H9 (cell line): ENCODE results near the gene AFG1L. TPM values are rescaled to one million over a fixed set of nuclear protein-coding genes. Genes with fewer than 3 reads are reported as not detected.
"Not testable (repeated sequence)": the region's sequence is repeated elsewhere in the genome, so short reads cannot be mapped to it uniquely, and the experiment has no call there.

Experiments
- DNase-seq: peaks from one replicate; pipeline ENCODE4 v3.0.0-alpha.2; 2017
- H2AFZ ChIP-seq: one replicate; pipeline ENCODE4 v1.6.1; 2013; ENCODE audit warnings: mild to moderate bottlenecking, low read length, control low read depth, moderate library complexity
- H2AK5ac ChIP-seq: 2 replicates; pipeline ENCODE4 v1.6.1; 2013; ENCODE audit warnings: low read length, control low read depth, mixed read lengths; ENCODE audit not compliant: insufficient read length
- H2BK120ac ChIP-seq: one replicate; pipeline ENCODE4 v1.6.1; 2013; ENCODE audit warnings: low read depth, mild to moderate bottlenecking, low read length, control low read depth, inconsistent platforms; ENCODE audit not compliant: poor library complexity, severe bottlenecking
- H2BK12ac ChIP-seq: 2 replicates; pipeline ENCODE4 v1.6.1; 2013; ENCODE audit warnings: low read length, control low read depth, mixed read lengths, low read depth; ENCODE audit not compliant: insufficient read length
- H2BK15ac ChIP-seq: 2 replicates; pipeline ENCODE4 v1.6.1; 2013; ENCODE audit warnings: low read depth, low read length, control low read depth
- H2BK20ac ChIP-seq: one replicate; pipeline ENCODE4 v1.6.1; 2013; ENCODE audit warnings: low read depth, mild to moderate bottlenecking, low read length, control low read depth, inconsistent platforms; ENCODE audit not compliant: poor library complexity, severe bottlenecking
- H2BK5ac ChIP-seq: 2 replicates; pipeline ENCODE4 v1.6.1; 2013; ENCODE audit warnings: low read length, control low read depth, mixed read lengths; ENCODE audit not compliant: insufficient read length
- H3K14ac ChIP-seq: 2 replicates; pipeline ENCODE4 v1.6.1; 2013; ENCODE audit warnings: low read length, control low read depth; ENCODE audit not compliant: insufficient read depth
- H3K18ac ChIP-seq: 2 replicates; pipeline ENCODE4 v1.6.1; 2013; ENCODE audit warnings: low read depth, mild to moderate bottlenecking, mixed read lengths, low read length, control low read depth; ENCODE audit not compliant: insufficient read length
- H3K23ac ChIP-seq: 2 replicates; pipeline ENCODE4 v1.6.1; 2013; ENCODE audit warnings: low read length, control low read depth, mixed read lengths, low read depth; ENCODE audit not compliant: insufficient read length
- H3K23me2 ChIP-seq: 2 replicates; pipeline ENCODE4 v1.6.1; 2013; ENCODE audit warnings: low read depth, mild to moderate bottlenecking, mixed read lengths, low read length, control low read depth; ENCODE audit not compliant: insufficient read length, poor library complexity, severe bottlenecking
- H3K27ac ChIP-seq: 2 replicates; pipeline ENCODE4 v1.5.1; 2013; ENCODE audit warnings: low read length, control low read depth, mixed read lengths, low read depth; ENCODE audit not compliant: insufficient read length
- H3K27me3 ChIP-seq: 2 replicates; pipeline ENCODE4 v1.6.1; 2013; ENCODE audit warnings: low read length, control low read depth, inconsistent platforms; ENCODE audit not compliant: insufficient read depth
- H3K4ac ChIP-seq: 2 replicates; pipeline ENCODE4 v1.6.1; 2013; ENCODE audit warnings: low read depth, mild to moderate bottlenecking, control low read depth, inconsistent platforms, low read length, moderate library complexity
- H3K4me1 ChIP-seq: 2 replicates; pipeline ENCODE4 v1.6.1; 2013; ENCODE audit warnings: low read length, control low read depth, inconsistent platforms; ENCODE audit not compliant: insufficient read depth
- H3K4me2 ChIP-seq: 2 replicates; pipeline ENCODE4 v1.6.1; 2013; ENCODE audit warnings: low read length, control low read depth, mixed read lengths; ENCODE audit not compliant: insufficient read length, insufficient read depth
- H3K56ac ChIP-seq: 2 replicates; pipeline ENCODE4 v1.6.1; 2013; ENCODE audit warnings: low read depth, mild to moderate bottlenecking, mixed read lengths, low read length, control low read depth; ENCODE audit not compliant: insufficient read length
- H3K79me1 ChIP-seq: 2 replicates; pipeline ENCODE4 v1.6.1; 2013; ENCODE audit warnings: low read depth, mild to moderate bottlenecking, moderate library complexity, low read length, control low read depth, inconsistent platforms; ENCODE audit not compliant: insufficient read depth, poor library complexity, severe bottlenecking
- H3K79me2 ChIP-seq: 2 replicates; pipeline ENCODE4 v1.6.1; 2013; ENCODE audit warnings: low read length, control low read depth, inconsistent platforms; ENCODE audit not compliant: insufficient read depth
- H3K9ac ChIP-seq: 2 replicates; pipeline ENCODE4 v1.6.1; 2013; ENCODE audit warnings: low read length, control low read depth, mixed read lengths; ENCODE audit not compliant: insufficient read length; ENCODE audit errors: extremely low read depth
- H3K9me3 ChIP-seq: one replicate; pipeline ENCODE4 v1.6.1; 2013; ENCODE audit warnings: low read depth, low read length, inconsistent platforms; ENCODE audit not compliant: control insufficient read depth
- H3T11ph ChIP-seq: one replicate; pipeline ENCODE4 v1.6.1; 2013; ENCODE audit warnings: mild to moderate bottlenecking, low read length, control low read depth, inconsistent platforms
- H4K20me1 ChIP-seq: one replicate; pipeline ENCODE4 v1.6.1; 2013; ENCODE audit not compliant: control insufficient read depth, insufficient read length, insufficient read depth
- H4K5ac ChIP-seq: 2 replicates; pipeline ENCODE4 v1.6.1; 2013; ENCODE audit warnings: low read depth, mild to moderate bottlenecking, mixed read lengths, low read length, control low read depth; ENCODE audit not compliant: insufficient read length
- H4K8ac ChIP-seq: replicated peaks from 2 replicates; pipeline ENCODE4 v1.6.1; 2013; ENCODE audit warnings: low read length, control low read depth, mixed read lengths, low read depth; ENCODE audit not compliant: insufficient read length
- H4K91ac ChIP-seq: 2 replicates; pipeline ENCODE4 v1.6.1; 2013; ENCODE audit warnings: low read depth, mild to moderate bottlenecking, moderate library complexity, mixed read lengths, low read length, control low read depth; ENCODE audit not compliant: insufficient read length
- H3K27ac Mint-ChIP-seq, 3 experiments: 2 replicates in 2 of 3; 3 replicates in 1 of 3; pipeline ENCODE4 v1.8.0; 2020 to 2021; ENCODE audit warnings: mixed read lengths in 3 of 3, mild to moderate bottlenecking in 1 of 3, moderate library complexity in 1 of 3
- H3K27me3 Mint-ChIP-seq: 2 replicates; pipeline ENCODE4 v1.8.0; 2021; ENCODE audit warnings: low read depth, mild to moderate bottlenecking, moderate library complexity, mixed read lengths
- H3K36me3 Mint-ChIP-seq, 3 experiments: 2 replicates in 2 of 3; 3 replicates in 1 of 3; pipeline ENCODE4 v1.8.0; 2020 to 2021; ENCODE audit warnings: low read depth in 3 of 3, mixed read lengths in 3 of 3; ENCODE audit not compliant: insufficient read depth in 1 of 3
- H3K4me1 Mint-ChIP-seq, 2 experiments: 2 replicates each; pipeline ENCODE4 v1.8.0; 2020; ENCODE audit warnings: mixed read lengths in 2 of 2
- H3K4me3 Mint-ChIP-seq, 2 experiments: 2 replicates in 1 of 2; 3 replicates in 1 of 2; pipeline ENCODE4 v1.8.0; 2020 to 2021; ENCODE audit warnings: mild to moderate bottlenecking in 2 of 2, mixed read lengths in 2 of 2, moderate library complexity in 1 of 2
- H3K9me3 Mint-ChIP-seq, 2 experiments: 2 replicates in 1 of 2; 3 replicates in 1 of 2; pipeline ENCODE4 v1.8.0; 2020; ENCODE audit warnings: mild to moderate bottlenecking in 2 of 2, mixed read lengths in 2 of 2, moderate library complexity in 1 of 2
- WGBS: extraction: QIAGEN DNeasy Blood & Tissue Kit; methylation state at CpG from one replicate; pipeline ENCODE4 v1.1.7; 2013; ENCODE audit warnings: missing lambda C conversion rate, low lambda C conversion rate, mixed read lengths; ENCODE audit not compliant: insufficient read length; ENCODE audit errors: extremely low coverage; 5-methylcytosine and 5-hydroxymethylcytosine counted together
- total RNA-seq: library from RNA; stranded (reverse); gene quantifications from 2 replicates; pipeline ENCODE4 v1.2.1, GENCODE V29; 2021
- TF ChIP-seq, protein P1 (sequence below): fragments of 200-600 bp; sonication (generic); conservative IDR thresholded peaks from 3 replicates; pipeline ENCODE4 v1.8.0; 2021; ENCODE audit warnings: antibody characterized with exemption, mild to moderate bottlenecking

The AFG1L gene
- total RNA-seq, 1 experiment from 2014 or later = 4.7 TPM

- Mint-ChIP-seq H3K27me3 (no peaks in the 10 kb centered on the region), H3K27ac (no peak overlapping the region), H3K36me3 (peaks cover 5 to 13% (median 5%) of the 10 kb centered on the region in 3 experiments; a peak in 3 of 7 replicates), H3K4me3 (no peak overlapping the region), H3K9me3 (peaks cover 0 to 2% of the 10 kb centered on the region in 2 experiments; a peak in 1 of 5 replicates), H3K4me1 (peaks cover 0 to 11% of the 10 kb centered on the region in 2 experiments; a peak in 2 of 4 replicates)
- Histone ChIP-seq H3K23me2 (no peaks in the 10 kb centered on the region), H2AK5ac (no peak overlapping the region), H2BK20ac (no peak overlapping the region), H3K4ac (no peak overlapping the region), H2AFZ (no peak overlapping the region), H3T11ph (no peak overlapping the region), H3K4me1 (no peaks in the 10 kb centered on the region), H3K9ac (no peak overlapping the region), H4K20me1 (no peaks in the 10 kb centered on the region), H3K18ac (no peak overlapping the region), H3K4me2 (no peak overlapping the region), H2BK5ac (no peak overlapping the region), H3K79me1 (no peaks in the 10 kb centered on the region), H2BK12ac (no peak overlapping the region), H4K5ac (no peak overlapping the region), H3K9me3 (no peaks in the 10 kb centered on the region), H4K91ac (no peak overlapping the region), H4K8ac (no peak overlapping the region), H3K27me3 (no peaks in the 10 kb centered on the region), H2BK120ac (no peak overlapping the region), H3K23ac (no peak overlapping the region), H2BK15ac (no peak overlapping the region), H3K56ac (no peak overlapping the region), H3K79me2 (no peaks in the 10 kb centered on the region), H3K27ac (no peak overlapping the region), H3K14ac (no peak overlapping the region)
- no peak for DNase-seq
- TF ChIP-seq, protein P1, sequence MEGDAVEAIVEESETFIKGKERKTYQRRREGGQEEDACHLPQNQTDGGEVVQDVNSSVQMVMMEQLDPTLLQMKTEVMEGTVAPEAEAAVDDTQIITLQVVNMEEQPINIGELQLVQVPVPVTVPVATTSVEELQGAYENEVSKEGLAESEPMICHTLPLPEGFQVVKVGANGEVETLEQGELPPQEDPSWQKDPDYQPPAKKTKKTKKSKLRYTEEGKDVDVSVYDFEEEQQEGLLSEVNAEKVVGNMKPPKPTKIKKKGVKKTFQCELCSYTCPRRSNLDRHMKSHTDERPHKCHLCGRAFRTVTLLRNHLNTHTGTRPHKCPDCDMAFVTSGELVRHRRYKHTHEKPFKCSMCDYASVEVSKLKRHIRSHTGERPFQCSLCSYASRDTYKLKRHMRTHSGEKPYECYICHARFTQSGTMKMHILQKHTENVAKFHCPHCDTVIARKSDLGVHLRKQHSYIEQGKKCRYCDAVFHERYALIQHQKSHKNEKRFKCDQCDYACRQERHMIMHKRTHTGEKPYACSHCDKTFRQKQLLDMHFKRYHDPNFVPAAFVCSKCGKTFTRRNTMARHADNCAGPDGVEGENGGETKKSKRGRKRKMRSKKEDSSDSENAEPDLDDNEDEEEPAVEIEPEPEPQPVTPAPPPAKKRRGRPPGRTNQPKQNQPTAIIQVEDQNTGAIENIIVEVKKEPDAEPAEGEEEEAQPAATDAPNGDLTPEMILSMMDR = no peak
- WGBS = no CpG with 5 or more reads among the region's 2 CpGs
These were observed 9.8 kb downstream of the AFG1L start for GRCh38 chr6:108304646-108305045.

DNA sequence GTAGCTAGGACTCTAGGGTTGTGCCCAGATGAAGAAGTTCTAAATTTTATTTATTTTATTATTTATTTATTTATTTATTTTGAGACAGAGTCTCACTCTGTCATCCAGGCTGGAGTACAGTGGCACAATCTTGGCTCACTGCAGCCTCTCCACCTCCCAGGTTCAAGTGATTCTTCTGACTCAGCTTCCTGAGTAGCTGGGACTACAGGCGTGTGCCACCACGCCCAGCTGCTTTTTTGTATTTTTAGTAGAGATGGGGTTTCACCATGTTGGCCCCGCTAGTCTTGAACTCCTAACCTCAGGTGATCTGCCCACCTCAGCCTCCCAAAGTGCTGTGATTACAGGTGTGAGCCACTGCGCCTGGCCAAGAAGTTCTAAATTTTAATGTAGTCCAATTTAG is 13.8 kb downstream of the AFG1L start:
- not testable (repeated sequence) for H2BK120ac ChIP-seq, DNase-seq, H3K4ac ChIP-seq, H3K9me3 Mint-ChIP-seq, H3K79me1 ChIP-seq, H2BK12ac ChIP-seq, H2BK5ac ChIP-seq, H2AFZ ChIP-seq, H3K27ac ChIP-seq, H3K18ac ChIP-seq, H3K9ac ChIP-seq, H3K4me2 ChIP-seq, H3T11ph ChIP-seq, H3K27me3 Mint-ChIP-seq, H2BK20ac ChIP-seq, H4K91ac ChIP-seq, H3K36me3 Mint-ChIP-seq, H3K56ac ChIP-seq, H3K4me1 ChIP-seq, H3K27ac Mint-ChIP-seq, H3K4me3 Mint-ChIP-seq, H3K79me2 ChIP-seq, H3K23me2 ChIP-seq, H2AK5ac ChIP-seq, H3K23ac ChIP-seq, H4K8ac ChIP-seq, H3K9me3 ChIP-seq, H4K5ac ChIP-seq, H2BK15ac ChIP-seq, H4K20me1 ChIP-seq, H3K27me3 ChIP-seq, H3K14ac ChIP-seq
- WGBS = no CpG with 5 or more reads among the region's 4 CpGs
- H3K4me1 Mint-ChIP-seq = peaks cover 5 to 13% of the 10 kb centered on the region in 2 experiments
